RWPE1 (cell line): ENCODE measurements around the gene HECTD2.

ENCODE experiments used
- CTCF ChIA-PET: fragments of 350-600 bp; sonication (Branson Sonifier 250); formaldehyde crosslinking; extraction: SDS; loops from one replicate; lab custom pipeline; 2021; lab: Yijun Ruan, JAX
- POLR2A ChIA-PET: fragments of 400-600 bp; formaldehyde crosslinking; extraction: SDS; loops from one replicate; lab custom pipeline; 2020; ENCODE audit warnings: antibody characterized with exemption; ENCODE audit not compliant: low non-redundant PET; lab: Yijun Ruan, JAX
- DNase-seq: peaks from one replicate; pipeline ENCODE4 v3.0.0; 2012; ENCODE audit warnings: low spot score
- H3K27ac ChIP-seq: fragments of 450-650 bp; 2 replicates; pipeline ENCODE4 v1.5.1; 2017
- TF ChIP-seq, protein P1 (sequence below): fragments of 450-650 bp; conservative IDR thresholded peaks from 2 replicates; pipeline ENCODE4 v1.5.1; 2017; ENCODE audit warnings: low read depth, mild to moderate bottlenecking

Gene HECTD2

DNA sequence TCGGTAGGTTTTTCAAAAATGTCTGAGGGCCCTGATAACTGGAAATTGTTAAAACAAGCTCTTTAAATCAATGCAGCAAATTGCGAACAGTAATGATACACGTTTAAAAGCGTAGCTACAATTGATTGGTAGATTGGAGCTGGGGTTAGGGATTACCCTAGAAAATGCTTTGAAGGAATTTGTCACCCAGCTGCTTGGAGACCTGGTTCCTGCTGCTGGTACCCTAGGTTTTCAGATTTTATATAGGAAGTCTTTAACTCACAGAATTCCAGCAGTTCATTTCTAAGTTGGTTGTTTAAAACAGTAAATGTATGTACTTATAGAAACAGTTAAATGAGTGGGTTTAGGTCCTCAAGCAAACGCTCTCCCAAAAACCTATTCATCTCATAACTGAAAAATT is 1.5 kb downstream of the HECTD2 start:
- CTCF ChIA-PET = interaction anchor here (0.8 kb wide), 1 partner anchor 406 kb away, joined by 5 read pairs; no protein-coding TSS in a partner anchor
- H3K27ac ChIP-seq = no peak overlapping the region
- DNase-seq = no peak
- POLR2A ChIA-PET = no interaction called here
- TF ChIP-seq, protein P1, sequence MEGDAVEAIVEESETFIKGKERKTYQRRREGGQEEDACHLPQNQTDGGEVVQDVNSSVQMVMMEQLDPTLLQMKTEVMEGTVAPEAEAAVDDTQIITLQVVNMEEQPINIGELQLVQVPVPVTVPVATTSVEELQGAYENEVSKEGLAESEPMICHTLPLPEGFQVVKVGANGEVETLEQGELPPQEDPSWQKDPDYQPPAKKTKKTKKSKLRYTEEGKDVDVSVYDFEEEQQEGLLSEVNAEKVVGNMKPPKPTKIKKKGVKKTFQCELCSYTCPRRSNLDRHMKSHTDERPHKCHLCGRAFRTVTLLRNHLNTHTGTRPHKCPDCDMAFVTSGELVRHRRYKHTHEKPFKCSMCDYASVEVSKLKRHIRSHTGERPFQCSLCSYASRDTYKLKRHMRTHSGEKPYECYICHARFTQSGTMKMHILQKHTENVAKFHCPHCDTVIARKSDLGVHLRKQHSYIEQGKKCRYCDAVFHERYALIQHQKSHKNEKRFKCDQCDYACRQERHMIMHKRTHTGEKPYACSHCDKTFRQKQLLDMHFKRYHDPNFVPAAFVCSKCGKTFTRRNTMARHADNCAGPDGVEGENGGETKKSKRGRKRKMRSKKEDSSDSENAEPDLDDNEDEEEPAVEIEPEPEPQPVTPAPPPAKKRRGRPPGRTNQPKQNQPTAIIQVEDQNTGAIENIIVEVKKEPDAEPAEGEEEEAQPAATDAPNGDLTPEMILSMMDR = no peak

DNA sequence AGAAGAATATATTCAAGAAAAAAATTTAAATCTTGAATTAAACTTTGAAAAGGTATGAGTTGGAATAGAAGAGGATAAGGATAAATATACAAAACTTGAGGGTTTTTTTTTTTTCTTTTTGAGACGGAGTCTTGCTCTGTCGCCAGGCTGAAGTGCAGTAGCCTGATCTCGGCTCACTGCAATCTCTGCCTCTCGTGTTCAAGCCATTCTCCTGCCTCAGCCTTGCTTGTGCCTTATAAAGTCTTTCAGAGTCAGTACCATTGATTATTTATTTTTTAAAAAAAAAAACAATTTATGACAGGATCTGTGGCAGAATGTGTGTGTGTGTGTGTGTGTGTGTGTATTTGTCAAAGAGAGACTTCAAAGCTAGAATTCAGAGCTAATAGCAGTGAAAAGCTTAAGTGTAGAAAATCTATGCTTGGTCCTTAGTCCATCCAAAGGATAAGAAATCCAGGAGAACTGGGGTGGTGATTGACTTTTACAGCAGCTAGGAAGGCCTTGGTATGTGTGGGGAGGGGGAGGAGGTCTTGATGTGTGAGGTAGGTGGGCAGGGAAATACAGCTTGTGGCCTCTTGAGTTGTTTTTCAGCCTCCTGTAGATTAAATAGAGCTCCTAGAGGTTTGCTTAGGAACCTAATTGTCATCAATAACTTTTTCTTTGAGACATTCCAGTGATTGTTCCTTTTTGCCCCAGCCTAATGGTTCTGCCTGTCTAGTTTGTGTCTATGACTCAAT is 2.4 kb downstream of the HECTD2 start:
- no peak for DNase-seq
- TF ChIP-seq, protein P1 = no peak
- ChIA-PET CTCF (no interaction called here), POLR2A (interaction anchor here (0.7 kb wide), 1 partner anchor 45 kb away, joined by 3 read pairs; no protein-coding TSS in a partner anchor)
- H3K27ac ChIP-seq = no peak overlapping the region

DNA sequence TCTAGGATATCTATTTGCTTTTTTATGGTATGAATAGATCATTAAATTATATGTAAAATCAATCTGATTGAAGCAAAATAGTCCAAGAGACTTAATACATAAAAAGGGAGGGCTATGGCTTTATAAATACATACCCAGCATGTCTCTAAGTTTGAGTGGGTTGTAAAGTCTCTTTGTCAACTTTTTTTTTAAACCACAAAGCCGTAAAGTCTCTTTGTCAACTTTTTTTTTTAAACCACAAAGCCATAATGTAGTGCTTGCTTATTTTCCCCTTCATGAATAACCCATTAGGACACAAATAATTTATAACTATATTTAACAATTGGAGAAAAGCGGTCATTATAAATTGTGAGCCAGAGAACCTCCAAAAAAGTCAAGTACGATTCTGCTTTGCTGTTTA is 5.7 kb downstream of the HECTD2 start:
- DNase-seq = no peak
- TF ChIP-seq, protein P1 = no peak
- H3K27ac ChIP-seq = no peak overlapping the region
- ChIA-PET CTCF (no interaction called here), POLR2A (no interaction called here)

DNA sequence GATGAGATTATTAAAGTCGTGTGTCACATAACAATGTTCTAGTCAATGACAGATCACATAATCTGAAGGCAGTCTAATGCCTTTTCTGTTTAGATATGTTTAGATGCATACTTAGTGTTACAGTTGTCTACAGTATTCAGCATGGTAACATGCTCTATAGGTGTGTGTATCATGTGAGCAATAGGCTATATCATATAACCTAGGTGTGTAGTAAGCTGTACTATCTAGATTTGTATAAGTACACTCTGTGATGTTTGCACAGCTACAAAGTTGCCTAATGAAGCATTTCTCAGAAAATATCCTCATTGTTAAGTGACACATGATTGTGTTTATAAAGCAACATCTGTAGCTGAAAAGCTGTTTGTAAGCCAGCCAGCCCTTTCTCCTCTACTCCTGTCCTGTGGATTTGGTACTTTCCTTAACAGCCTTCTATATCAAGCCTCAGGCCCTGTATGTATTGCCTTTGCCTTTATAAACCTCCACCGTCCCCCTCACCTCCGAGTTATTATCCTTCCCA is 6.3 kb downstream of the HECTD2 start:
- ChIA-PET POLR2A (no interaction called here), CTCF (interaction anchor here (0.7 kb wide), 2 partner anchors 10 to 629 kb away, joined by 3 to 4 read pairs; no protein-coding TSS in a partner anchor)
- DNase-seq = no peak
- TF ChIP-seq, protein P1 = no peak
- no peak overlapping the region for H3K27ac ChIP-seq

DNA sequence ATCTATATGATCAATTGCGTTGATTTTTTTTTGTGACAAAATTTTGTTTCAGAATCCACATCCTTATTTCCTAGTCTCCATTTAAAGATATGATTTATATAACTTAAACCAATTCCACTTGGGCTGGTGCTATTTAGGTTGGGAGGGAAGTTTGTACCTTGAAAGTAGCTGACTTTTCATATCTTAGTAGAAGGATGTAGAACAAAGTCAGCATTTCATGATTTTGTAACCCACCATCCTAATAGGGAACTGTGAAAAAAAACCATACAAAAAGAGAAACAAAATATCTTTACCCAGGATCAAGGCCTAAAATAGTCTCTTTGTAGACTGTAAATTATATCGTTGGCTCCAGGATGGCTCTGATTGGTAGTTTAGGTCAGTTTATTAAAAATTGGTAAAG is 8.3 kb downstream of the HECTD2 start:
- ChIA-PET CTCF (interaction anchor here (0.7 to 1.2 kb wide), 4 partner anchors 19 to 1443 kb away, joined by 3 to 5 read pairs (median 4); no protein-coding TSS in a partner anchor), POLR2A (no interaction called here)
- TF ChIP-seq, protein P1 = no peak
- DNase-seq = no peak
- H3K27ac ChIP-seq = no peak overlapping the region

DNA sequence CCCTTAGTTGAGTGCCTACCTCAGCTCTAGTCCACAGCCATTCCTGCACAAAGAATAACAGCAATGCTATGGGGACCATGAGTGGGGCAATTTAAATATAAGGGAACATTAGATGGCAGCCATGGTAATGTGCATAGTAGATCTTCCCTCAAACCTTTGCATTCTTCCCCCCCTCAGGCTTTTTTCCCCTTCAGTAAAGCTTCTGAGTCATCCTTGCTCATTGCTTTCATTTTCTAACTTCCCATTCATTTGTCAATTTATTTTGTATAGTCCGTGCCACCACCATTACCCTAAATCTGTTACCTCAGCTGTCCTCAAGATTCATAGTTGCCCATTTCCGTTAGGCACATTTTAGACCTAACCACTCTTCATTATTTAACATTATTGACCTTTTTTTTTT is 10.7 kb downstream of the HECTD2 start:
- peak; percentile 76 for DNase-seq
- CTCF ChIA-PET = interaction anchor here (0.5 kb wide), 1 partner anchor 15 kb away, joined by 4 read pairs; no protein-coding TSS in a partner anchor
- POLR2A ChIA-PET = interaction anchor here (0.7 kb wide), 2 partner anchors 12 to 143 kb away, joined by 3 read pairs; no protein-coding TSS in a partner anchor
- H3K27ac ChIP-seq = no peak overlapping the region
- TF ChIP-seq, protein P1 = no peak
